Measurements from ENCODE around the gene SPNS3.
A peak's percentile ranks its signal among the peaks of the same experiment; 100 is the strongest.

The SPNS3 gene

GRCh38 chr17:4509401-4509800 is 75.7 kb downstream of the SPNS3 start:
- no peak for TF ChIP-seq EZH2phosphoT487 (IDR thresholded peaks at IDR 0.05; ENCODE audit: low read length)
- TF ChIP-seq EZH2 (optimal IDR thresholded peaks at IDR 0.05; ENCODE audit: low read depth, low read length), result no peak
- no peak for TF ChIP-seq CTCF (IDR thresholded peaks at IDR 0.05; ENCODE audit: low read length)
- Histone ChIP-seq H3K36me3 (replicated peaks; ENCODE audit: insufficient read depth, low read length) (no peaks in the 10 kb centered on the region), H3K9ac (ENCODE audit: low read length) (no peak overlapping the region), H3K9me3 (replicated peaks; ENCODE audit: insufficient read depth, low read length) (no peaks in the 10 kb centered on the region), H3K4me1 (ENCODE audit: low read length) (peaks cover 11% of the 10 kb centered on the region), H3K4me3 (ENCODE audit: low read length) (no peak overlapping the region), H4K20me1 (ENCODE audit: insufficient read depth, low read length) (no peaks in the 10 kb centered on the region), H3K27ac (ENCODE audit: low read length) (no peak overlapping the region), H3K27me3 (replicated peaks; ENCODE audit: insufficient read depth, low read length) (no peaks in the 10 kb centered on the region), H3K4me2 (ENCODE audit: low read depth, low read length) (no peak overlapping the region), H3K9me2 (replicated peaks; ENCODE audit: insufficient read depth, low read length) (no peaks in the 10 kb centered on the region), H3K79me2 (ENCODE audit: low read length) (0 out of 2 replicates have a peak, but pooled peaks cover 5% of the 10 kb centered on the region), H2AFZ (ENCODE audit: low read length) (no peak overlapping the region), H3F3A (ENCODE audit: insufficient read depth, low read length) (peaks cover 3% of the 10 kb centered on the region; the same call in 1 of the 2 replicates)
- peak; percentile 19 for DNase-seq

- H3K9me3 ChIP-seq (replicated peaks; ENCODE audit: insufficient read depth, low read length), result no peaks in the 10 kb centered on the region
- no peak overlapping the region for H3K4me3 ChIP-seq (ENCODE audit: low read length)
- H2AFZ ChIP-seq (ENCODE audit: low read length), result no peak overlapping the region
- no peak for DNase-seq
- H3K9ac ChIP-seq (ENCODE audit: low read length), result no peak overlapping the region
- H3K4me1 ChIP-seq (ENCODE audit: low read length), result peaks cover 5% of the 10 kb centered on the region; the same call in 1 of the 2 replicates
- H3K36me3 ChIP-seq (replicated peaks; ENCODE audit: insufficient read depth, low read length), result no peaks in the 10 kb centered on the region
- H3K27me3 ChIP-seq (replicated peaks; ENCODE audit: insufficient read depth, low read length), result no peaks in the 10 kb centered on the region
- H3F3A ChIP-seq (ENCODE audit: insufficient read depth, low read length), result no peaks in the 10 kb centered on the region
- TF ChIP-seq EZH2 (optimal IDR thresholded peaks at IDR 0.05; ENCODE audit: low read depth, low read length) (no peak), EZH2phosphoT487 (IDR thresholded peaks at IDR 0.05; ENCODE audit: low read length) (no peak), CTCF (IDR thresholded peaks at IDR 0.05; ENCODE audit: low read length) (no peak)
- no peak overlapping the region for H3K27ac ChIP-seq (ENCODE audit: low read length)
- H3K4me2 ChIP-seq (ENCODE audit: low read depth, low read length), result no peak overlapping the region
- H3K79me2 ChIP-seq (ENCODE audit: low read length), result 0 out of 2 replicates have a peak, but pooled peaks cover 5% of the 10 kb centered on the region
- no peaks in the 10 kb centered on the region for H4K20me1 ChIP-seq (ENCODE audit: insufficient read depth, low read length)
- no peaks in the 10 kb centered on the region for H3K9me2 ChIP-seq (replicated peaks; ENCODE audit: insufficient read depth, low read length)
Measured at GRCh38 chr17:4509923-4510617, 76.3 kb downstream of the SPNS3 start.

GRCh38 chr17:4510618-4510941 is 76.8 kb downstream of the SPNS3 start:
- no peaks in the 10 kb centered on the region for H3F3A ChIP-seq (ENCODE audit: insufficient read depth, low read length)
- H3K4me3 ChIP-seq (ENCODE audit: low read length), result no peak overlapping the region
- no peak for TF ChIP-seq EZH2phosphoT487 (IDR thresholded peaks at IDR 0.05; ENCODE audit: low read length)
- no peak for TF ChIP-seq EZH2 (optimal IDR thresholded peaks at IDR 0.05; ENCODE audit: low read depth, low read length)
- no peak for TF ChIP-seq CTCF (IDR thresholded peaks at IDR 0.05; ENCODE audit: low read length)
- no peaks in the 10 kb centered on the region for H3K27me3 ChIP-seq (replicated peaks; ENCODE audit: insufficient read depth, low read length)
- no peak overlapping the region for H3K9ac ChIP-seq (ENCODE audit: low read length)
- H2AFZ ChIP-seq (ENCODE audit: low read length), result no peak overlapping the region
- H4K20me1 ChIP-seq (ENCODE audit: insufficient read depth, low read length), result no peaks in the 10 kb centered on the region
- no peaks in the 10 kb centered on the region for H3K36me3 ChIP-seq (replicated peaks; ENCODE audit: insufficient read depth, low read length)
- no peak overlapping the region for H3K4me2 ChIP-seq (ENCODE audit: low read depth, low read length)
- H3K4me1 ChIP-seq (ENCODE audit: low read length), result 0 out of 2 replicates have a peak, but pooled peaks cover under 1% of the 10 kb centered on the region
- 0 out of 2 replicates have a peak, but pooled peaks cover 5% of the 10 kb centered on the region for H3K79me2 ChIP-seq (ENCODE audit: low read length)
- H3K9me3 ChIP-seq (replicated peaks; ENCODE audit: insufficient read depth, low read length), result no peaks in the 10 kb centered on the region
- no peaks in the 10 kb centered on the region for H3K9me2 ChIP-seq (replicated peaks; ENCODE audit: insufficient read depth, low read length)
- no peak for DNase-seq
- H3K27ac ChIP-seq (ENCODE audit: low read length), result no peak overlapping the region

Measured in MM.1S (cell line).